Neural crest cell (in vitro differentiated cells): ENCODE measurements around the gene MB21D2. TPM values are rescaled to one million over a fixed set of nuclear protein-coding genes. Genes with fewer than 3 reads are reported as not detected.

ENCODE experiments used
- DNase-seq: peaks from one replicate; pipeline ENCODE4 v3.0.0; 2021; ENCODE audit warnings: low read depth, mixed read lengths, low spot score
- H3K27ac Mint-ChIP-seq: one replicate; pipeline ENCODE4 v1.8.0; 2021; ENCODE audit warnings: mild to moderate bottlenecking, mixed read lengths; ENCODE audit not compliant: unreplicated experiment
- H3K27me3 Mint-ChIP-seq: 2 replicates; pipeline ENCODE4 v1.8.0; 2021; ENCODE audit warnings: low read depth, mild to moderate bottlenecking, mixed read lengths
- H3K36me3 Mint-ChIP-seq: 2 replicates; pipeline ENCODE4 v1.8.0; 2021; ENCODE audit warnings: low read depth, mild to moderate bottlenecking, mixed read lengths
- H3K4me1 Mint-ChIP-seq: 2 replicates; pipeline ENCODE4 v1.8.0; 2021; ENCODE audit warnings: mixed read lengths
- H3K4me3 Mint-ChIP-seq: one replicate; pipeline ENCODE4 v1.8.0; 2021; ENCODE audit warnings: mild to moderate bottlenecking, mixed read lengths
- H3K9me3 Mint-ChIP-seq: 2 replicates; pipeline ENCODE4 v1.8.0; 2021; ENCODE audit warnings: mixed read lengths
- CTCF ChIP-seq: fragments of 200-600 bp; sonication (generic); conservative IDR thresholded peaks from 2 replicates; pipeline ENCODE4 v1.5.0; 2021; ENCODE audit warnings: antibody characterized with exemption, mild to moderate bottlenecking
- total RNA-seq: library from RNA; stranded (reverse); gene quantifications from 2 replicates; pipeline ENCODE4 v1.2.1, GENCODE V29; 2021

MB21D2 gene
- total RNA-seq, 1 donor from 2014 or later, result 5.5 TPM

- DNase-seq, result no peak
- H3K27me3 Mint-ChIP-seq, result peaks cover 31% of the 10 kb centered on the region
- H3K4me3 Mint-ChIP-seq, result peak overlapping the region; percentile 100
- H3K36me3 Mint-ChIP-seq, result no peaks in the 10 kb centered on the region
- peaks cover 19% of the 10 kb centered on the region for H3K4me1 Mint-ChIP-seq
- no peak for TF ChIP-seq CTCF
- no peaks in the 10 kb centered on the region for H3K9me3 Mint-ChIP-seq
- no peak overlapping the region for H3K27ac Mint-ChIP-seq
These were observed 2.8 kb upstream of the MB21D2 start for GRCh38 chr3:192920411-192920810.

- peaks cover 24% of the 10 kb centered on the region for H3K4me1 Mint-ChIP-seq
- H3K27ac Mint-ChIP-seq, result no peak overlapping the region
These were observed 2.2 kb upstream of the MB21D2 start for GRCh38 chr3:192919901-192920300.

GRCh38 chr3:192918275-192918588 lies 576 bp upstream of the MB21D2 start:
- Mint-ChIP-seq H3K27ac (peak overlapping the region; percentile 90), H3K4me3 (peak overlapping the region; percentile 100), H3K9me3 (no peaks in the 10 kb centered on the region), H3K27me3 (peaks cover 39% of the 10 kb centered on the region), H3K36me3 (no peaks in the 10 kb centered on the region), H3K4me1 (peaks cover 29% of the 10 kb centered on the region)
- TF ChIP-seq CTCF, result no peak
- DNase-seq, result no peak

More at GRCh38 chr3:192919901-192920300, 2.2 kb upstream of the MB21D2 start:
- TF ChIP-seq CTCF, result no peak
- DNase-seq, result no peak
- Mint-ChIP-seq H3K27me3 (peaks cover 36% of the 10 kb centered on the region), H3K9me3 (no peaks in the 10 kb centered on the region), H3K36me3 (no peaks in the 10 kb centered on the region), H3K4me3 (peak overlapping the region; percentile 100)

GRCh38 chr3:192917028-192917403 lies 640 bp downstream of the MB21D2 start:
- peak; percentile 26 for DNase-seq
- H3K4me1 Mint-ChIP-seq, result peaks cover 29% of the 10 kb centered on the region
- peak; percentile 24 for TF ChIP-seq CTCF
- H3K4me3 Mint-ChIP-seq, result peak overlapping the region; percentile 100
- no peaks in the 10 kb centered on the region for H3K9me3 Mint-ChIP-seq
- no peaks in the 10 kb centered on the region for H3K36me3 Mint-ChIP-seq
- peaks cover 39% of the 10 kb centered on the region for H3K27me3 Mint-ChIP-seq
- peak overlapping the region; percentile 91 for H3K27ac Mint-ChIP-seq

GRCh38 chr3:192916371-192917027 lies 1.2 kb downstream of the MB21D2 start:
- peak; percentile 5 for DNase-seq
- Mint-ChIP-seq H3K4me1 (peaks cover 26% of the 10 kb centered on the region), H3K36me3 (no peaks in the 10 kb centered on the region), H3K9me3 (no peaks in the 10 kb centered on the region), H3K27ac (peak overlapping the region; percentile 91), H3K27me3 (peaks cover 39% of the 10 kb centered on the region), H3K4me3 (peak overlapping the region; percentile 100)
- TF ChIP-seq CTCF, result no peak
